GM20431 (cell line): ENCODE measurements around the gene BBOX1.
"Not testable (repeated sequence)": the region's sequence is repeated elsewhere in the genome, so short reads cannot be mapped to it uniquely, and the experiment has no call there.

ENCODE experiments used
- in situ Hi-C: fragments of 300-500 bp; cut with MseI, MboI; formaldehyde crosslinking; loops from one replicate; pipeline ENCODE4 v1.15.0; 2020; ENCODE audit warnings: low sequenced_read_pairs; ENCODE audit not compliant: unreplicated experiment

The BBOX1 gene, protein sequence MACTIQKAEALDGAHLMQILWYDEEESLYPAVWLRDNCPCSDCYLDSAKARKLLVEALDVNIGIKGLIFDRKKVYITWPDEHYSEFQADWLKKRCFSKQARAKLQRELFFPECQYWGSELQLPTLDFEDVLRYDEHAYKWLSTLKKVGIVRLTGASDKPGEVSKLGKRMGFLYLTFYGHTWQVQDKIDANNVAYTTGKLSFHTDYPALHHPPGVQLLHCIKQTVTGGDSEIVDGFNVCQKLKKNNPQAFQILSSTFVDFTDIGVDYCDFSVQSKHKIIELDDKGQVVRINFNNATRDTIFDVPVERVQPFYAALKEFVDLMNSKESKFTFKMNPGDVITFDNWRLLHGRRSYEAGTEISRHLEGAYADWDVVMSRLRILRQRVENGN

GRCh38 chr11:27040302-27041115 is at the start of gene BBOX1:
Gene BBOX1 (plus strand): TSS chr11:27040815. CDS start chr11:27055431, 14,616 bp downstream.
- in situ Hi-C loops: no loop called here

- in situ Hi-C loops: no loop called here
Measured at GRCh38 chr11:26992031-26992541, 48.5 kb upstream of the BBOX1 start.

DNA sequence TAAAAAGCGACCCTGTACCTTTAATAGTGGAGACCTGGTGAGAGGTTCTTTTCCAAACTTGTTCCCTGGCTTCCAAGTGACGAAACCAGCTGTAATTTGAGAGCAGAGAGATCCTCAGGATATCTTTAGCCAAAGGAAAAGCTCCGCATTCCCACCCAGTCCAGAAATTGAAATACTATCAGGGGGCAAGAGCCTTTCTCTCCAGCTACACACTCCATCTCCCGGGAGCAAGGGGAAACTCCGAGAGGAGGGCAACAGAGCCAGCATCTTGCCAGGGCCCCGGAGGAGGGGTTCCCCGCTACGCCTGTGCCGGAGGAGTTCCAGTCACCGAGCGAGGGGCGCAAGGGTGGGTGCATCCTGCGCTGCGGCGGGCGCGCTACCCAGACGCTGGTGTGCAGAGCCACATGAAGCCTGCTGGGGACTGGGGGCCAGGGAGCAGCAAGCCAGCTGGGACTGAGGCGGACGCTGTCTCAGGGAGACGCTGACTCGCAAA is 46.6 kb upstream of the BBOX1 start, which contains the start of gene FIBIN:
FIBIN (plus strand) TSS at position 148 of the 493 bp plus-strand sequence. CDS start 415 bp downstream, outside the sequence.
- in situ Hi-C loops: no loop called here

GRCh38 chr11:26994631-26995095 is 46.0 kb upstream of the BBOX1 start:
- in situ Hi-C loops: no loop called here

DNA sequence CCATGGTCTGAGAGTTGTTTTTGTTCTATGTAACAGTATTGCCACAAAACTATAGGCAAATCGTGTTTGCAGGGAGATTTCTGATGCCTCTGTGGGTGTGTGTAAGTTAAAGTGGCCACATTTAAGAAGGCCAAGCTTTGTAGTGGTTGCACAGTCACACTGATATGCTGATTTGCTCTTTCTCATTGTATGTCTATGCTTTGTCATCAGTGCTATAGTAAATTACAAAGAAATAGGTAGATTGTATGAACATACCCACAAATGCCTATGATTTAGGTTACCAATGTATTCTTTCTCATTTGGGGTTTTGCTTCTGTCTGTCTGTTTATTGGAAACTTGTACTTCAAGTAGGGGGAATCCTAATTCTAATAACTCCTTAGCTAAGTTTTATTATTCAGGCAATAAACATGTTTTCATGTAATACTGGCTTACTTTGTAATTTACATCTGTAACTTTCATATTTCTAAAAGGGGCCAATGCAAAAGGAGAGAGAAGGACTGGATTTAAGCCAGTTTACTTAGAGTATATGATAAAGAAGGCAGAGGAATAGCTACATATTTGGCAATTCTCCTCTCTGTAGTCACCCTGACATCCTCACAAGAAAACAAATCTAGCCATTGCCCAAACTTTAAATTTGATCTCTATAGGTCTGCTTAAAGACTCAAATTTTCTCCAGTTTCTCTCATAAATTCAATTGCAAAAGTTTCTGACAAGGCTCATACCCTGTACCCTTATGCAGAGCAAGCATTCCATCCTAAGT is 44.7 kb upstream of the BBOX1 start:
- in situ Hi-C loops: no loop called here

GRCh38 chr11:26997378-26997777 is 43.2 kb upstream of the BBOX1 start:
- in situ Hi-C loops: no loop called here

GRCh38 chr11:27001136-27001730 is 39.4 kb upstream of the BBOX1 start:
- in situ Hi-C loops: not testable (repeated sequence)

DNA sequence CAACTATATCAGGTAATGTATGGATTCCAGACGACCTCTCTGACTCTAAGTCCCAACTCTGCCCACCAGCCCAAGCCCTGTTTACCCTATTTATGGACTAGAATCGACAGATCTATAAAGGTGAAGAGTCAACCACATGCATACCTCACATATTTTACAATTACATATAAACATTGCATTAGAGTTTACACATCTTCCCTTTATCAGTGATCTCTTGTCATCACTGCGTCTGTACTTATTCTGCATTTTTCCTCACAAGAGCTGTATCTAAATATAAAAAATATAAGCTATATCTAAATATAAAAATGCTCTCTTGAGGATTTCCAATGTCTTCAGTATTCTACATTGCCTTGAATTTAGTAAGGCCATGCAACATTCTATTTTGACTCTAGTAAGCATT is 38.2 kb upstream of the BBOX1 start:
- in situ Hi-C loops: no loop called here

GRCh38 chr11:27002838-27003237 is 37.8 kb upstream of the BBOX1 start:
- in situ Hi-C loops: no loop called here

- in situ Hi-C loops: no loop called here
Measured at GRCh38 chr11:27004103-27004502, 36.5 kb upstream of the BBOX1 start.

GRCh38 chr11:27008811-27009535 is 31.6 kb upstream of the BBOX1 start:
- in situ Hi-C loops: no loop called here

- in situ Hi-C loops: no loop called here
Measured at GRCh38 chr11:27011560-27012233, 28.9 kb upstream of the BBOX1 start.

- in situ Hi-C loops: no loop called here
Measured at GRCh38 chr11:27012234-27012921, 28.2 kb upstream of the BBOX1 start.

- in situ Hi-C loops: no loop called here
Measured at GRCh38 chr11:27013781-27014361, 26.7 kb upstream of the BBOX1 start.

- in situ Hi-C loops: no loop called here
Measured at GRCh38 chr11:27018902-27019529, 21.6 kb upstream of the BBOX1 start.

- in situ Hi-C loops: no loop called here
Measured at GRCh38 chr11:27020751-27021150, 19.9 kb upstream of the BBOX1 start.

- in situ Hi-C loops: no loop called here
Measured at GRCh38 chr11:27022659-27023251, 17.9 kb upstream of the BBOX1 start.
